H9 (cell line): Measurements from ENCODE around the gene GALNT17. TPM values are rescaled to one million over a fixed set of nuclear protein-coding genes. Genes with fewer than 3 reads are reported as not detected.

Experiments
- DNase-seq: peaks from one replicate; pipeline ENCODE4 v3.0.0-alpha.2; 2017
- H2AFZ ChIP-seq: one replicate; pipeline ENCODE4 v1.6.1; 2013; ENCODE audit warnings: mild to moderate bottlenecking, low read length, control low read depth, moderate library complexity
- H2AK5ac ChIP-seq: 2 replicates; pipeline ENCODE4 v1.6.1; 2013; ENCODE audit warnings: low read length, control low read depth, mixed read lengths; ENCODE audit not compliant: insufficient read length
- H2BK120ac ChIP-seq: one replicate; pipeline ENCODE4 v1.6.1; 2013; ENCODE audit warnings: low read depth, mild to moderate bottlenecking, low read length, control low read depth, inconsistent platforms; ENCODE audit not compliant: poor library complexity, severe bottlenecking
- H2BK12ac ChIP-seq: 2 replicates; pipeline ENCODE4 v1.6.1; 2013; ENCODE audit warnings: low read length, control low read depth, mixed read lengths, low read depth; ENCODE audit not compliant: insufficient read length
- H2BK15ac ChIP-seq: 2 replicates; pipeline ENCODE4 v1.6.1; 2013; ENCODE audit warnings: low read depth, low read length, control low read depth
- H2BK20ac ChIP-seq: one replicate; pipeline ENCODE4 v1.6.1; 2013; ENCODE audit warnings: low read depth, mild to moderate bottlenecking, low read length, control low read depth, inconsistent platforms; ENCODE audit not compliant: poor library complexity, severe bottlenecking
- H2BK5ac ChIP-seq: 2 replicates; pipeline ENCODE4 v1.6.1; 2013; ENCODE audit warnings: low read length, control low read depth, mixed read lengths; ENCODE audit not compliant: insufficient read length
- H3K14ac ChIP-seq: 2 replicates; pipeline ENCODE4 v1.6.1; 2013; ENCODE audit warnings: low read length, control low read depth; ENCODE audit not compliant: insufficient read depth
- H3K18ac ChIP-seq: 2 replicates; pipeline ENCODE4 v1.6.1; 2013; ENCODE audit warnings: low read depth, mild to moderate bottlenecking, mixed read lengths, low read length, control low read depth; ENCODE audit not compliant: insufficient read length
- H3K23ac ChIP-seq: 2 replicates; pipeline ENCODE4 v1.6.1; 2013; ENCODE audit warnings: low read length, control low read depth, mixed read lengths, low read depth; ENCODE audit not compliant: insufficient read length
- H3K23me2 ChIP-seq: 2 replicates; pipeline ENCODE4 v1.6.1; 2013; ENCODE audit warnings: low read depth, mild to moderate bottlenecking, mixed read lengths, low read length, control low read depth; ENCODE audit not compliant: insufficient read length, poor library complexity, severe bottlenecking
- H3K27ac ChIP-seq: 2 replicates; pipeline ENCODE4 v1.5.1; 2013; ENCODE audit warnings: low read length, control low read depth, mixed read lengths, low read depth; ENCODE audit not compliant: insufficient read length
- H3K27me3 ChIP-seq: 2 replicates; pipeline ENCODE4 v1.6.1; 2013; ENCODE audit warnings: low read length, control low read depth, inconsistent platforms; ENCODE audit not compliant: insufficient read depth
- H3K4ac ChIP-seq: 2 replicates; pipeline ENCODE4 v1.6.1; 2013; ENCODE audit warnings: low read depth, mild to moderate bottlenecking, control low read depth, inconsistent platforms, low read length, moderate library complexity
- H3K4me1 ChIP-seq: 2 replicates; pipeline ENCODE4 v1.6.1; 2013; ENCODE audit warnings: low read length, control low read depth, inconsistent platforms; ENCODE audit not compliant: insufficient read depth
- H3K4me2 ChIP-seq: 2 replicates; pipeline ENCODE4 v1.6.1; 2013; ENCODE audit warnings: low read length, control low read depth, mixed read lengths; ENCODE audit not compliant: insufficient read length, insufficient read depth
- H3K56ac ChIP-seq: 2 replicates; pipeline ENCODE4 v1.6.1; 2013; ENCODE audit warnings: low read depth, mild to moderate bottlenecking, mixed read lengths, low read length, control low read depth; ENCODE audit not compliant: insufficient read length
- H3K79me1 ChIP-seq: 2 replicates; pipeline ENCODE4 v1.6.1; 2013; ENCODE audit warnings: low read depth, mild to moderate bottlenecking, moderate library complexity, low read length, control low read depth, inconsistent platforms; ENCODE audit not compliant: insufficient read depth, poor library complexity, severe bottlenecking
- H3K79me2 ChIP-seq: 2 replicates; pipeline ENCODE4 v1.6.1; 2013; ENCODE audit warnings: low read length, control low read depth, inconsistent platforms; ENCODE audit not compliant: insufficient read depth
- H3K9ac ChIP-seq: 2 replicates; pipeline ENCODE4 v1.6.1; 2013; ENCODE audit warnings: low read length, control low read depth, mixed read lengths; ENCODE audit not compliant: insufficient read length; ENCODE audit errors: extremely low read depth
- H3K9me3 ChIP-seq: one replicate; pipeline ENCODE4 v1.6.1; 2013; ENCODE audit warnings: low read depth, low read length, inconsistent platforms; ENCODE audit not compliant: control insufficient read depth
- H3T11ph ChIP-seq: one replicate; pipeline ENCODE4 v1.6.1; 2013; ENCODE audit warnings: mild to moderate bottlenecking, low read length, control low read depth, inconsistent platforms
- H4K20me1 ChIP-seq: one replicate; pipeline ENCODE4 v1.6.1; 2013; ENCODE audit not compliant: control insufficient read depth, insufficient read length, insufficient read depth
- H4K5ac ChIP-seq: 2 replicates; pipeline ENCODE4 v1.6.1; 2013; ENCODE audit warnings: low read depth, mild to moderate bottlenecking, mixed read lengths, low read length, control low read depth; ENCODE audit not compliant: insufficient read length
- H4K8ac ChIP-seq: replicated peaks from 2 replicates; pipeline ENCODE4 v1.6.1; 2013; ENCODE audit warnings: low read length, control low read depth, mixed read lengths, low read depth; ENCODE audit not compliant: insufficient read length
- H4K91ac ChIP-seq: 2 replicates; pipeline ENCODE4 v1.6.1; 2013; ENCODE audit warnings: low read depth, mild to moderate bottlenecking, moderate library complexity, mixed read lengths, low read length, control low read depth; ENCODE audit not compliant: insufficient read length
- H3K27ac Mint-ChIP-seq, 3 experiments: 2 replicates in 2 of 3; 3 replicates in 1 of 3; pipeline ENCODE4 v1.8.0; 2020 to 2021; ENCODE audit warnings: mixed read lengths in 3 of 3, mild to moderate bottlenecking in 1 of 3, moderate library complexity in 1 of 3
- H3K27me3 Mint-ChIP-seq: 2 replicates; pipeline ENCODE4 v1.8.0; 2021; ENCODE audit warnings: low read depth, mild to moderate bottlenecking, moderate library complexity, mixed read lengths
- H3K36me3 Mint-ChIP-seq, 3 experiments: 2 replicates in 2 of 3; 3 replicates in 1 of 3; pipeline ENCODE4 v1.8.0; 2020 to 2021; ENCODE audit warnings: low read depth in 3 of 3, mixed read lengths in 3 of 3; ENCODE audit not compliant: insufficient read depth in 1 of 3
- H3K4me1 Mint-ChIP-seq, 2 experiments: 2 replicates each; pipeline ENCODE4 v1.8.0; 2020; ENCODE audit warnings: mixed read lengths in 2 of 2
- H3K4me3 Mint-ChIP-seq, 2 experiments: 2 replicates in 1 of 2; 3 replicates in 1 of 2; pipeline ENCODE4 v1.8.0; 2020 to 2021; ENCODE audit warnings: mild to moderate bottlenecking in 2 of 2, mixed read lengths in 2 of 2, moderate library complexity in 1 of 2
- H3K9me3 Mint-ChIP-seq, 2 experiments: 2 replicates in 1 of 2; 3 replicates in 1 of 2; pipeline ENCODE4 v1.8.0; 2020; ENCODE audit warnings: mild to moderate bottlenecking in 2 of 2, mixed read lengths in 2 of 2, moderate library complexity in 1 of 2
- WGBS: extraction: QIAGEN DNeasy Blood & Tissue Kit; methylation state at CpG from one replicate; pipeline ENCODE4 v1.1.7; 2013; ENCODE audit warnings: missing lambda C conversion rate, low lambda C conversion rate, mixed read lengths; ENCODE audit not compliant: insufficient read length; ENCODE audit errors: extremely low coverage; 5-methylcytosine and 5-hydroxymethylcytosine counted together
- total RNA-seq: library from RNA; stranded (reverse); gene quantifications from 2 replicates; pipeline ENCODE4 v1.2.1, GENCODE V29; 2021
- TF ChIP-seq, protein P1 (sequence below): fragments of 200-600 bp; sonication (generic); conservative IDR thresholded peaks from 3 replicates; pipeline ENCODE4 v1.8.0; 2021; ENCODE audit warnings: antibody characterized with exemption, mild to moderate bottlenecking

The GALNT17 gene
- total RNA-seq, 1 experiment from 2014 or later: 43.2 TPM

DNA sequence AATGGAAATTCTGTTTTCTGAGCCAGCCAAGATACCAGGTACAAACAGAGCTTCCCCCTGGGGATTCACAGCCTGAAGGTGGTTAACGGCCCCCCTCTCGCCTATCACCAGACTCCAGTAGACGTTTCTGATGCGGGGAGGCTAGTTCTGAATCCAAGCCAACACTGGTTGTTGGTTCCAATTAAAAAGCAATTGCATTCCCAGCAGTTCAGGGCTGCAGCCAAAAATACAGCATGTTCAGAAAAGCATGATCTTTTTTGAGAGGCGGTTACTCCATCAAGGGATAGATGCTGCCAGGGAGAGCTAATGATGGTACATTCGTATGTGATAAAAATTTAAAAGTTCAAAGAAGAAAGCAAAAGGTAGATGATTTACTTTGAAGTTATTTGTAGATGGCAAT is 481.0 kb downstream of the GALNT17 start:
- Histone ChIP-seq H2BK20ac (no peak overlapping the region), H2AK5ac (no peak overlapping the region), H3K9me3 (no peaks in the 10 kb centered on the region), H4K5ac (no peak overlapping the region), H3K4ac (no peak overlapping the region), H2BK120ac (no peak overlapping the region), H2BK12ac (no peak overlapping the region), H3K79me2 (no peaks in the 10 kb centered on the region), H3K27me3 (no peaks in the 10 kb centered on the region; the same call in 1 of the 2 replicates), H3K23ac (no peak overlapping the region), H3K14ac (no peak overlapping the region), H3K56ac (no peak overlapping the region), H3K9ac (no peak overlapping the region), H2BK15ac (no peak overlapping the region), H3K27ac (no peak overlapping the region), H3K4me2 (no peak overlapping the region), H3K23me2 (no peaks in the 10 kb centered on the region), H4K20me1 (no peaks in the 10 kb centered on the region), H3K18ac (no peak overlapping the region), H3K79me1 (no peaks in the 10 kb centered on the region), H4K8ac (no peak overlapping the region), H4K91ac (no peak overlapping the region), H2AFZ (no peak overlapping the region), H3T11ph (no peak overlapping the region), H3K4me1 (peaks cover 9% of the 10 kb centered on the region; the same call in 1 of the 2 replicates), H2BK5ac (no peak overlapping the region)
- Mint-ChIP-seq H3K27ac (peak overlapping the region in 2 of 3 experiments; percentile 0 to 44; a peak in 2 of 7 replicates), H3K4me3 (no peak overlapping the region), H3K4me1 (peaks cover 45 to 46% of the 10 kb centered on the region in 2 experiments), H3K9me3 (peaks cover 0 to 4% of the 10 kb centered on the region in 2 experiments; a peak in 1 of 5 replicates), H3K36me3 (peaks cover 6 to 9% (median 7%) of the 10 kb centered on the region in 3 experiments), H3K27me3 (no peaks in the 10 kb centered on the region)
- no peak for DNase-seq
- TF ChIP-seq, protein P1, sequence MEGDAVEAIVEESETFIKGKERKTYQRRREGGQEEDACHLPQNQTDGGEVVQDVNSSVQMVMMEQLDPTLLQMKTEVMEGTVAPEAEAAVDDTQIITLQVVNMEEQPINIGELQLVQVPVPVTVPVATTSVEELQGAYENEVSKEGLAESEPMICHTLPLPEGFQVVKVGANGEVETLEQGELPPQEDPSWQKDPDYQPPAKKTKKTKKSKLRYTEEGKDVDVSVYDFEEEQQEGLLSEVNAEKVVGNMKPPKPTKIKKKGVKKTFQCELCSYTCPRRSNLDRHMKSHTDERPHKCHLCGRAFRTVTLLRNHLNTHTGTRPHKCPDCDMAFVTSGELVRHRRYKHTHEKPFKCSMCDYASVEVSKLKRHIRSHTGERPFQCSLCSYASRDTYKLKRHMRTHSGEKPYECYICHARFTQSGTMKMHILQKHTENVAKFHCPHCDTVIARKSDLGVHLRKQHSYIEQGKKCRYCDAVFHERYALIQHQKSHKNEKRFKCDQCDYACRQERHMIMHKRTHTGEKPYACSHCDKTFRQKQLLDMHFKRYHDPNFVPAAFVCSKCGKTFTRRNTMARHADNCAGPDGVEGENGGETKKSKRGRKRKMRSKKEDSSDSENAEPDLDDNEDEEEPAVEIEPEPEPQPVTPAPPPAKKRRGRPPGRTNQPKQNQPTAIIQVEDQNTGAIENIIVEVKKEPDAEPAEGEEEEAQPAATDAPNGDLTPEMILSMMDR: no peak
- no CpG with 5 or more reads among the region's 6 CpGs for WGBS
